ENCODE measurements around the gene PDRG1.

Gene PDRG1

GRCh38 chr20:31903627-31904386 is 48.0 kb downstream of the PDRG1 start:
- no peak for DNase-seq

- DNase-seq = no peak
These were observed 50.2 kb downstream of the PDRG1 start for GRCh38 chr20:31901615-31902014.

- no peak for DNase-seq
These were observed 54.3 kb downstream of the PDRG1 start for GRCh38 chr20:31897541-31897940.

GRCh38 chr20:31896049-31896448 is 55.8 kb downstream of the PDRG1 start:
- DNase-seq = no peak

GRCh38 chr20:31894980-31895675 is 56.7 kb downstream of the PDRG1 start:
- DNase-seq = no peak

All from activated CD4-positive, CD25-positive, alpha-beta regulatory T cell treated with anti-CD3 and anti-CD28 coated beads, Interleukin-2, amount 50 U/mL, for 72 hours (primary cell).